Ovary (tissue), 9 donors: ENCODE measurements around the gene RFC4. TPM values are rescaled to one million over a fixed set of nuclear protein-coding genes. Genes with fewer than 3 reads are reported as not detected.

Experiments
- DNase-seq, 5 donors: peaks; one replicate each; pipeline ENCODE4 v3.0.0-alpha.2; 2019 to 2020
- H3K27ac ChIP-seq, 2 donors: fragments of 200-600 bp; one replicate each; pipeline versions ENCODE4 v1.5.1 to v1.8.0; 2019 to 2022
- H3K27me3 ChIP-seq: fragments of 200-600 bp; one replicate; pipeline ENCODE4 v1.8.0; 2022
- H3K36me3 ChIP-seq: fragments of 200-600 bp; sonication (generic); one replicate; pipeline ENCODE4 v1.5.1; 2019
- H3K4me1 ChIP-seq: one replicate; pipeline ENCODE4 v1.8.1; 2013; ENCODE audit warnings: mild to moderate bottlenecking, moderate library complexity; ENCODE audit not compliant: insufficient read depth
- H3K4me3 ChIP-seq: fragments of 200-600 bp; sonication (generic); one replicate; pipeline ENCODE4 v1.5.1; 2017
- H3K9me3 ChIP-seq, 2 donors: fragments of 200-600 bp in 1 of 2; sonication (generic) in 1 of 2; one replicate each; pipeline versions ENCODE4 v1.5.1 to v1.8.1; 2013 to 2019; ENCODE audit warnings: mild to moderate bottlenecking in 1 of 2, moderate library complexity in 1 of 2
- EP300 ChIP-seq: sonication (generic); formaldehyde crosslinking; IDR thresholded peaks from one replicate; pipeline ENCODE4 v1.6.1; 2017; ENCODE audit warnings: antibody characterized with exemption
- POLR2A ChIP-seq: fragments of 450-650 bp; IDR thresholded peaks from one replicate; pipeline ENCODE4 v1.6.1; 2017; ENCODE audit warnings: antibody characterized with exemption, mild to moderate bottlenecking, moderate library complexity
- WGBS, 3 donors: extraction: QIAGEN DNeasy Blood & Tissue Kit in 1 of 3; methylation state at CpG; one replicate each; pipeline versions ENCODE4 v1.1.5 to v1.1.7; 2013 to 2017; 5-methylcytosine and 5-hydroxymethylcytosine counted together
- intact Hi-C, 4 donors: fragments of 100-400 bp; cut with DNase I; formaldehyde crosslinking; loops; one replicate each; pipeline versions ENCODE4 v1.11.0 to v1.15.1; 2022 to 2023
- polyA plus RNA-seq, 2 donors: library from polyadenylated mRNA; stranded (reverse); fragments of 200-250 nt in 1 of 2; fragments of 350-450 nt in 1 of 2; fragmentation: Illumina TruSeq in 1 of 2; extraction: RNeasy Lipid Tissue Mini Kit (QIAGEN cat#74804) in 1 of 2; gene quantifications; one replicate each; pipeline ENCODE4 v1.2.3, GENCODE V29; 2013 to 2014
- total RNA-seq, 7 donors: library from RNA; depleted of rRNA in 2 of 7; stranded (reverse); fragments of >200 nt in 2 of 7; fragmentation: NEBNext Ultra II Directional in 3 of 7; extraction: Animal tissue kit (Norgen Biotek cat#: 25700) in 3 of 7; gene quantifications; one replicate each; pipeline versions ENCODE4 v1.1.0 to v1.2.4, GENCODE V29; 2016 to 2023
- TF ChIP-seq, protein P1 (sequence below), 3 donors: fragments of 450-650 bp in 2 of 3; fragments of 200-600 bp in 1 of 3; IDR thresholded peaks; one replicate each; pipeline versions ENCODE4 v1.5.1 to v1.8.0; 2016 to 2022; ENCODE audit warnings: antibody characterized with exemption in 3 of 3, mild to moderate bottlenecking in 1 of 3
- donor health status: DM: no; HTN: no; CAD: no; lungs with moderate emphysema.
- donor health status: DM: no; HTN: no; CAD: no.
- donor health status: Bipolar disorder and iron deficiency.
- donor health status: DM: yes; HTN: yes; CAD: no.
- donor health status: DM: no; HTN: no; CAD: no.
- donor health status: DM: yes; HTN: yes; CAD: no.

The RFC4 gene
- total and polyA plus RNA-seq, 9 donors, result 11.9 to 18.6 (median 13.8) TPM

DNA sequence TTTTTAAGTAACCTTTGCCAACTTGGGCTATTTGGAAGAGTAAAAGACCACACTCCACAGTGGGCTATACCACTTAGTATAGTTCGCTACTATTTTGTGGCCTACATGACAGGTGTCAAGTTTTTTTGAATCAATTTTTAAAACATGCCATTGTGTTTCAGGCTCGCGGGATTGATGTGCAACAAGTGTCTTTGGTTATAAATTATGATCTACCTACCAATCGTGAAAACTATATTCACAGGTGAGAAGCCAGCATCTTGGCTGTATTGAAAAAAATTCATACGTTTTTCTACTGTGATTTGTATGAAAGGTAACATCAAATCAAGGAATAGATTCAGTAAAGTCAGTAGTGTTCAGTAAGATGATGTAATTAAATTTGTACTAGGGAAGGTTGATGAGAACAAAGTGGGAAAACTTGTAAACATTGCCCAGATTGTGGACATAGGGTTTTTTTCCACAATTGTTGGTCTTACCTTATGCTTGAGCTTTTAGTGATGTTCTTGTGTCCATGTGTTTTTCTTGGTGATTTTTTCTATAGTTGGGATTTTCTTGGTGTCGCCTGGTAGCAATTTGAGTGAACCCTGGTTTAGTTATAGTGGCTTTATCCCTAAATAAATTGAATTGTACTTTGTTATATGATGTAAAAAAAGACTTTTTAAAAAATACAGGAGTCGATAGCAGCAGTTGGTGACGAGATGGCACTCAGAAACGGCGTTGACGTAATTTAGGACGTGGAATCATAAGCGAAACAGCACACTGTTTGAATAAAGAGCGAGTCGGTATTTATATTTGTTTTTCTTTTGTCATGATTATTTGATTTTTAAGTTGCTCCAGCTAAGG is 18.4 kb downstream of the RFC4 start:
- intact Hi-C loops, result loop anchor here in 1 of 4 donors (10.0 kb wide), 1 partner anchor 853 kb away; the partner anchor contains the start of gene TRA2B
- no peak overlapping the region for H3K4me3 ChIP-seq
- WGBS, 3 donors, result 68 to 77% (median 72%) methylated on average over 15 of the region's 15 CpGs

GRCh38 chr3:186786922-186787321 is 19.4 kb downstream of the RFC4 start:
- no peak for TF ChIP-seq EP300

More for the DNA sequence above, 18.4 kb downstream of the RFC4 start:
- Histone ChIP-seq H3K27ac (no peak overlapping the region), H3K36me3 (no peaks in the 10 kb centered on the region), H3K9me3 (no peaks in the 10 kb centered on the region), H3K4me1 (peaks cover 14% of the 10 kb centered on the region), H3K27me3 (no peaks in the 10 kb centered on the region)
- DNase-seq, result no peak
- TF ChIP-seq POLR2A (no peak), EP300 (no peak)
- TF ChIP-seq, protein P1, sequence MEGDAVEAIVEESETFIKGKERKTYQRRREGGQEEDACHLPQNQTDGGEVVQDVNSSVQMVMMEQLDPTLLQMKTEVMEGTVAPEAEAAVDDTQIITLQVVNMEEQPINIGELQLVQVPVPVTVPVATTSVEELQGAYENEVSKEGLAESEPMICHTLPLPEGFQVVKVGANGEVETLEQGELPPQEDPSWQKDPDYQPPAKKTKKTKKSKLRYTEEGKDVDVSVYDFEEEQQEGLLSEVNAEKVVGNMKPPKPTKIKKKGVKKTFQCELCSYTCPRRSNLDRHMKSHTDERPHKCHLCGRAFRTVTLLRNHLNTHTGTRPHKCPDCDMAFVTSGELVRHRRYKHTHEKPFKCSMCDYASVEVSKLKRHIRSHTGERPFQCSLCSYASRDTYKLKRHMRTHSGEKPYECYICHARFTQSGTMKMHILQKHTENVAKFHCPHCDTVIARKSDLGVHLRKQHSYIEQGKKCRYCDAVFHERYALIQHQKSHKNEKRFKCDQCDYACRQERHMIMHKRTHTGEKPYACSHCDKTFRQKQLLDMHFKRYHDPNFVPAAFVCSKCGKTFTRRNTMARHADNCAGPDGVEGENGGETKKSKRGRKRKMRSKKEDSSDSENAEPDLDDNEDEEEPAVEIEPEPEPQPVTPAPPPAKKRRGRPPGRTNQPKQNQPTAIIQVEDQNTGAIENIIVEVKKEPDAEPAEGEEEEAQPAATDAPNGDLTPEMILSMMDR (IDR thresholded peaks at IDR 0.05), result no peak

GRCh38 chr3:186785495-186786018 is 20.7 kb downstream of the RFC4 start:
- H3K4me3 ChIP-seq, result peak overlapping the region; percentile 97
- H3K27me3 ChIP-seq, result no peaks in the 10 kb centered on the region
- intact Hi-C loops, result loop anchor here in 1 of 4 donors (10.0 kb wide), 1 partner anchor 851 kb away; the partner anchor contains the start of gene TRA2B
- H3K4me1 ChIP-seq, result peaks cover 14% of the 10 kb centered on the region
- no peak overlapping the region for H3K27ac ChIP-seq
- DNase-seq, result no peak
- no peaks in the 10 kb centered on the region for H3K9me3 ChIP-seq
- no peaks in the 10 kb centered on the region for H3K36me3 ChIP-seq
- TF ChIP-seq, protein P1 (IDR thresholded peaks at IDR 0.05), result no peak
- TF ChIP-seq EP300 (no peak), POLR2A (no peak)
- 12 to 16% (median 14%) methylated on average over 7 of the region's 7 CpGs for WGBS, 3 donors

More at GRCh38 chr3:186786922-186787321, 19.4 kb downstream of the RFC4 start:
- no peak overlapping the region for H3K27ac ChIP-seq
- H3K9me3 ChIP-seq, result no peaks in the 10 kb centered on the region
- peaks cover 14% of the 10 kb centered on the region for H3K4me1 ChIP-seq
- no peak for DNase-seq
- H3K27me3 ChIP-seq, result no peaks in the 10 kb centered on the region
- no peak overlapping the region for H3K4me3 ChIP-seq
- no peaks in the 10 kb centered on the region for H3K36me3 ChIP-seq
- 50 to 60% (median 50%) methylated on average over 3 of the region's 3 CpGs for WGBS, 3 donors
- intact Hi-C loops, result loop anchor here in 1 of 4 donors (10.0 kb wide), 1 partner anchor 852 kb away; the partner anchor contains the start of gene TRA2B

GRCh38 chr3:186784820-186785494 is 21.3 kb downstream of the RFC4 start:
- H3K4me3 ChIP-seq, result peak overlapping the region; percentile 97
- DNase-seq, result no peak
- H3K9me3 ChIP-seq, result no peaks in the 10 kb centered on the region
- TF ChIP-seq EP300, result no peak
- TF ChIP-seq, protein P1 (IDR thresholded peaks at IDR 0.05), result no peak
- TF ChIP-seq POLR2A, result no peak
- no peaks in the 10 kb centered on the region for H3K36me3 ChIP-seq
- H3K27me3 ChIP-seq, result no peaks in the 10 kb centered on the region
- intact Hi-C loops, result loop anchor here in 2 of 4 donors (5.0 to 10.0 kb wide), 3 partner anchors 37 to 850 kb away; partner anchors contain the start of gene TRA2B (in 2 of the 2)
- 2 to 10% (median 3%) methylated on average over 7 of the region's 7 CpGs for WGBS, 3 donors
- no peak overlapping the region for H3K27ac ChIP-seq
- peaks cover 14% of the 10 kb centered on the region for H3K4me1 ChIP-seq
